GM23338 (cell line): ENCODE measurements around the gene RAB17. TPM values are rescaled to one million over a fixed set of nuclear protein-coding genes. Genes with fewer than 3 reads are reported as not detected.

Source experiments
- ATAC-seq: fragments of 200-7000 bp; cut with Tn5 transposase; 3 replicates; pipeline ENCODE4 v1.9.1; 2020
- DNase-seq: peaks from one replicate; pipeline ENCODE4 v3.0.0-alpha.2; 2015; ENCODE audit warnings: low spot score
- H2AFZ ChIP-seq: fragments of 200-600 bp; sonication (generic); 2 replicates; pipeline ENCODE4 v1.8.0; 2016; ENCODE audit warnings: antibody characterized with exemption, mild to moderate bottlenecking, moderate library complexity
- H3F3A ChIP-seq: fragments of 200-600 bp; sonication (generic); replicated peaks from 2 replicates; pipeline ENCODE4 v1.8.0; 2017; ENCODE audit warnings: antibody characterized with exemption, mixed run types, low read depth
- H3K27ac ChIP-seq: fragments of 200-600 bp; sonication (generic); 2 replicates; pipeline ENCODE4 v1.6.1; 2016; ENCODE audit warnings: low read depth
- H3K27me3 ChIP-seq: fragments of 200-600 bp; sonication (generic); 2 replicates; pipeline ENCODE4 v1.8.0; 2016; ENCODE audit warnings: mild to moderate bottlenecking, mixed run types, moderate library complexity; ENCODE audit not compliant: insufficient read depth
- H3K36me3 ChIP-seq: fragments of 200-600 bp; sonication (generic); 2 replicates; pipeline ENCODE4 v1.8.0; 2016; ENCODE audit warnings: mild to moderate bottlenecking; ENCODE audit not compliant: insufficient read depth
- H3K4me1 ChIP-seq: fragments of 200-600 bp; sonication (generic); 2 replicates; pipeline ENCODE4 v1.8.0; 2016; ENCODE audit warnings: mild to moderate bottlenecking, moderate library complexity; ENCODE audit not compliant: insufficient read depth
- H3K4me2 ChIP-seq: fragments of 200-600 bp; sonication (generic); 2 replicates; pipeline ENCODE4 v1.7.1; 2017; ENCODE audit warnings: mixed run types
- H3K4me3 ChIP-seq: fragments of 200-600 bp; sonication (generic); 2 replicates; pipeline ENCODE4 v1.6.1; 2016; ENCODE audit warnings: mixed run types
- H3K79me2 ChIP-seq: fragments of 200-600 bp; sonication (generic); replicated peaks from 2 replicates; pipeline ENCODE4 v1.8.0; 2017; ENCODE audit warnings: mild to moderate bottlenecking; ENCODE audit not compliant: insufficient read depth
- H3K9me2 ChIP-seq: fragments of 200-600 bp; sonication (generic); 2 replicates; pipeline ENCODE4 v1.8.0; 2017; ENCODE audit not compliant: insufficient read depth
- H4K20me1 ChIP-seq: fragments of 200-600 bp; sonication (generic); replicated peaks from 2 replicates; pipeline ENCODE4 v1.8.0; 2017; ENCODE audit warnings: mild to moderate bottlenecking; ENCODE audit not compliant: insufficient read depth
- H3K27ac Mint-ChIP-seq: 2 replicates; pipeline ENCODE4 v1.8.0; 2020; ENCODE audit warnings: inconsistent platforms, mild to moderate bottlenecking, moderate library complexity, mixed read lengths
- H3K27me3 Mint-ChIP-seq: 3 replicates; pipeline ENCODE4 v1.8.0; 2022; ENCODE audit warnings: low read depth, mild to moderate bottlenecking, moderate library complexity, mixed read lengths, inconsistent platforms; ENCODE audit not compliant: insufficient read depth, poor library complexity
- H3K36me3 Mint-ChIP-seq: 3 replicates; pipeline ENCODE4 v1.8.0; 2021; ENCODE audit warnings: low read depth, mild to moderate bottlenecking, inconsistent platforms, moderate library complexity, mixed read lengths
- H3K4me1 Mint-ChIP-seq: 3 replicates; pipeline ENCODE4 v1.8.0; 2020; ENCODE audit warnings: mild to moderate bottlenecking, inconsistent platforms, mixed read lengths
- H3K4me3 Mint-ChIP-seq: 3 replicates; pipeline ENCODE4 v1.8.0; 2021; ENCODE audit warnings: moderate library complexity, mild to moderate bottlenecking, inconsistent platforms, mixed read lengths
- H3K9me3 Mint-ChIP-seq: 3 replicates; pipeline ENCODE4 v1.8.0; 2020; ENCODE audit warnings: moderate library complexity, mild to moderate bottlenecking, inconsistent platforms, mixed read lengths
- CREB1 ChIP-seq: fragments of 250-450 bp; sonication (Bioruptor Pico); IDR thresholded peaks from 2 replicates; pipeline ENCODE4 v1.5.0; 2020; ENCODE audit warnings: low read depth, mild to moderate bottlenecking, moderate library complexity
- EZH2 ChIP-seq: fragments of 200-600 bp; sonication (generic); IDR thresholded peaks from one replicate; pipeline ENCODE4 v1.8.0; 2017; ENCODE audit warnings: antibody characterized with exemption, mild to moderate bottlenecking, low read depth; ENCODE audit not compliant: unreplicated experiment
- POLR2AphosphoS5 ChIP-seq: IDR thresholded peaks from 2 replicates; pipeline ENCODE4 v1.6.1; 2016; ENCODE audit warnings: antibody characterized with exemption, low read depth
- ZNF331 ChIP-seq: fragments of 250-450 bp; sonication (Bioruptor Pico); IDR thresholded peaks from 2 replicates; pipeline ENCODE4 v1.5.0; 2020; ENCODE audit warnings: low read depth, mild to moderate bottlenecking, moderate library complexity
- polyA plus RNA-seq: library from polyadenylated mRNA; unstranded; fragments of >200 nt; fragmentation: Nextera tagmentation; extraction: Ambion mirVana; gene quantifications from 2 replicates; pipeline ENCODE4 v1.2.1, GENCODE V29; 2016
- small RNA-seq: library from RNA; depleted of rRNA; stranded (forward); fragments of <200 nt; gene quantifications from one replicate; pipeline ENCODE3, GENCODE V24; 2014; ENCODE audit warnings: low replicate concordance
- total RNA-seq: library from RNA; depleted of rRNA; stranded (reverse); fragments of >200 nt; shearing (Covaris generic); gene quantifications from 2 replicates; pipeline ENCODE4 v1.2.3, GENCODE V29; 2014; rRNA removed
- TF ChIP-seq, protein P1 (sequence below): IDR thresholded peaks from one replicate; pipeline ENCODE4 v1.6.1; 2018; ENCODE audit warnings: antibody characterized with exemption; ENCODE audit not compliant: unreplicated experiment
- TF ChIP-seq, protein P2 (sequence below): IDR thresholded peaks from 2 replicates; pipeline ENCODE4 v1.6.1; 2016; ENCODE audit warnings: antibody characterized with exemption

Gene RAB17
- total and polyA plus RNA-seq, 2 experiments from 2014 or later, result 22.4 to 26.9 TPM

DNA sequence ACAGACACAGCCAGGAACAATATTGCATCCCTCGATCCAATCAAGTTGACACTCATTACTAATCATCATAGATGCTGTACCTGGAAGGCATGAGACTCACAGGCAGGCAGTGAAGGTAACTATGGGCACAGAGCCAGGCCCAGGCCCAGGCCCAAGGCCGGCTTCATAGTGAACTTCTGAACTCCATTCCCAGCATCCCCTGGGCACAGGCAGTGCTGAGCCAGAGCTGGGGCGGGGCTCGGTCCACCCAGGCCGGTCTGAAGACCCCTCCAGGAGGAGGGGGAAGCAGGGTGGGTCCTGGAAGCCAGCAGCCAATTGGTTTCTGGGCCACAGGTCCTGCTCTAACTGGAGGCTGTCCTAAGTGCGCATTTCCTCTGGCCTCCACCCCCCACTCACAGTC is 65.9 kb downstream of the RAB17 start:
- Histone ChIP-seq H3K36me3 (no peaks in the 10 kb centered on the region; the same call in 1 of the 2 replicates), H3K4me3 (no peak overlapping the region), H3K27me3 (no peaks in the 10 kb centered on the region), H3K27ac (no peak overlapping the region), H3K79me2 (no peaks in the 10 kb centered on the region), H3F3A (no peaks in the 10 kb centered on the region), H2AFZ (no peak overlapping the region), H4K20me1 (no peaks in the 10 kb centered on the region), H3K4me1 (no peaks in the 10 kb centered on the region), H3K4me2 (no peak overlapping the region), H3K9me2 (no peaks in the 10 kb centered on the region)
- Mint-ChIP-seq H3K4me3 (no peak overlapping the region), H3K27me3 (peaks cover 7% of the 10 kb centered on the region), H3K4me1 (no peaks in the 10 kb centered on the region), H3K9me3 (no peaks in the 10 kb centered on the region), H3K27ac (no peak overlapping the region), H3K36me3 (peaks cover 3% of the 10 kb centered on the region; the same call in 1 of the 3 replicates)
- TF ChIP-seq CREB1 (CRISPR knock-in tag), result no peak
- no peak for TF ChIP-seq EZH2
- no peak for TF ChIP-seq ZNF331 (CRISPR knock-in tag)
- TF ChIP-seq, protein P1, sequence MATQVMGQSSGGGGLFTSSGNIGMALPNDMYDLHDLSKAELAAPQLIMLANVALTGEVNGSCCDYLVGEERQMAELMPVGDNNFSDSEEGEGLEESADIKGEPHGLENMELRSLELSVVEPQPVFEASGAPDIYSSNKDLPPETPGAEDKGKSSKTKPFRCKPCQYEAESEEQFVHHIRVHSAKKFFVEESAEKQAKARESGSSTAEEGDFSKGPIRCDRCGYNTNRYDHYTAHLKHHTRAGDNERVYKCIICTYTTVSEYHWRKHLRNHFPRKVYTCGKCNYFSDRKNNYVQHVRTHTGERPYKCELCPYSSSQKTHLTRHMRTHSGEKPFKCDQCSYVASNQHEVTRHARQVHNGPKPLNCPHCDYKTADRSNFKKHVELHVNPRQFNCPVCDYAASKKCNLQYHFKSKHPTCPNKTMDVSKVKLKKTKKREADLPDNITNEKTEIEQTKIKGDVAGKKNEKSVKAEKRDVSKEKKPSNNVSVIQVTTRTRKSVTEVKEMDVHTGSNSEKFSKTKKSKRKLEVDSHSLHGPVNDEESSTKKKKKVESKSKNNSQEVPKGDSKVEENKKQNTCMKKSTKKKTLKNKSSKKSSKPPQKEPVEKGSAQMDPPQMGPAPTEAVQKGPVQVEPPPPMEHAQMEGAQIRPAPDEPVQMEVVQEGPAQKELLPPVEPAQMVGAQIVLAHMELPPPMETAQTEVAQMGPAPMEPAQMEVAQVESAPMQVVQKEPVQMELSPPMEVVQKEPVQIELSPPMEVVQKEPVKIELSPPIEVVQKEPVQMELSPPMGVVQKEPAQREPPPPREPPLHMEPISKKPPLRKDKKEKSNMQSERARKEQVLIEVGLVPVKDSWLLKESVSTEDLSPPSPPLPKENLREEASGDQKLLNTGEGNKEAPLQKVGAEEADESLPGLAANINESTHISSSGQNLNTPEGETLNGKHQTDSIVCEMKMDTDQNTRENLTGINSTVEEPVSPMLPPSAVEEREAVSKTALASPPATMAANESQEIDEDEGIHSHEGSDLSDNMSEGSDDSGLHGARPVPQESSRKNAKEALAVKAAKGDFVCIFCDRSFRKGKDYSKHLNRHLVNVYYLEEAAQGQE, result no peak
- TF ChIP-seq, protein P2, sequence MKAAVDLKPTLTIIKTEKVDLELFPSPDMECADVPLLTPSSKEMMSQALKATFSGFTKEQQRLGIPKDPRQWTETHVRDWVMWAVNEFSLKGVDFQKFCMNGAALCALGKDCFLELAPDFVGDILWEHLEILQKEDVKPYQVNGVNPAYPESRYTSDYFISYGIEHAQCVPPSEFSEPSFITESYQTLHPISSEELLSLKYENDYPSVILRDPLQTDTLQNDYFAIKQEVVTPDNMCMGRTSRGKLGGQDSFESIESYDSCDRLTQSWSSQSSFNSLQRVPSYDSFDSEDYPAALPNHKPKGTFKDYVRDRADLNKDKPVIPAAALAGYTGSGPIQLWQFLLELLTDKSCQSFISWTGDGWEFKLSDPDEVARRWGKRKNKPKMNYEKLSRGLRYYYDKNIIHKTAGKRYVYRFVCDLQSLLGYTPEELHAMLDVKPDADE, result no peak
- no peak for TF ChIP-seq POLR2AphosphoS5
- DNase-seq (no peak), ATAC-seq (no peak)

Small RNAs within 50 kb of the gene (small RNA-seq; reads per million reads assigned to genes)
- gene RNU6-1140P, result 0.35 reads per million, percentile 19 among the genes with 10 or more reads in this experiment

Other genes with a start within 250 kb of the RAB17 start
- gene COL6A3, start 176.6 kb downstream of the RAB17 start, total RNA-seq, result 7.3 and 8.7 TPM in 2 replicates
- gene COL6A3, start 176.6 kb downstream of the RAB17 start, polyA plus RNA-seq, result 1.2 TPM in 2 replicates
- gene MLPH, start 103.5 kb downstream of the RAB17 start, total RNA-seq, result 15.7 and 16.5 TPM in 2 replicates
- gene MLPH, start 103.5 kb downstream of the RAB17 start, polyA plus RNA-seq, result 13.6 and 14.7 TPM in 2 replicates
- not detected in 2 replicates for gene PRLH, start 24.2 kb downstream of the RAB17 start, total RNA-seq
- gene PRLH, start 24.2 kb downstream of the RAB17 start, polyA plus RNA-seq, result not detected in 2 replicates
- gene LRRFIP1, start 36.9 kb upstream of the RAB17 start, total RNA-seq, result 57.4 and 59.6 TPM in 2 replicates
- 160 and 178 TPM in 2 replicates for gene LRRFIP1, start 36.9 kb upstream of the RAB17 start, polyA plus RNA-seq
- gene RBM44, start 208.0 kb upstream of the RAB17 start, total RNA-seq, result 0.19 and 0.87 TPM in 2 replicates
- gene RBM44, start 208.0 kb upstream of the RAB17 start, polyA plus RNA-seq, result 0.21 and 0.29 TPM in 2 replicates